Fibroblast of gingiva (primary cell): ENCODE results near the gene KPNB1.
"Not testable (repeated sequence)": the region's sequence is repeated elsewhere in the genome, so short reads cannot be mapped to it uniquely, and the experiment has no call there.

Experiments
- DNase-seq: peaks from one replicate; pipeline ENCODE4 v3.0.0-alpha.2; 2011; ENCODE audit warnings: low read depth

KPNB1 gene

DNA sequence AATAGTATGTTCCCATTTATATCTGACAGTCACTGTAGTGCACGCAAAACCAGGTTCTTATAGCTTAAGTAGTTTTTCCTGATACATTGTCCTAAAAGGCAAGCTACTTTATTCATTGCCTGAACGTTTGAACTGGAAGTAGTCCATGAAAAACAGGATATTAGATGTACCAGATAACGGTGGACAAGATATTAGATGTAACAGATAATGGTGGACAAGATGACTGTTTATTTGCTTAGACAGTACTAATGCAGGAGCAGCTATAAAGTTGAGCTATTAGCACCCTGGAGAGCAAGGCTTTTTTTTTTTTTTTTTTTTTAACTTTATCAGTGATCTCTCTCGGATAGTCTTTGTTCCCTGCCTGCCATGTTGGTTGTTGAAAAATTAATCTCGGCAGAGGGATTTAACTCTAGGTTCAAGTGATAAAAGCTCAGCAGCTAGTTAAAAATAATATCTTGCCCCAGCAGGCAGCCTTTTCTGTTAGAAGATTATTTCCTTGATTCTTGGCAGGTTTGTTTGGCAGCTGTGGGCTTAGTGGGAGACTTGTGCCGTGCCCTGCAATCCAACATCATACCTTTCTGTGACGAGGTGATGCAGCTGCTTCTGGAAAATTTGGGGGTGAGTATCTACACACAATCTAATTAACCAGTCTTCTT is 26.9 kb downstream of the KPNB1 start:
- no peak for DNase-seq

DNA sequence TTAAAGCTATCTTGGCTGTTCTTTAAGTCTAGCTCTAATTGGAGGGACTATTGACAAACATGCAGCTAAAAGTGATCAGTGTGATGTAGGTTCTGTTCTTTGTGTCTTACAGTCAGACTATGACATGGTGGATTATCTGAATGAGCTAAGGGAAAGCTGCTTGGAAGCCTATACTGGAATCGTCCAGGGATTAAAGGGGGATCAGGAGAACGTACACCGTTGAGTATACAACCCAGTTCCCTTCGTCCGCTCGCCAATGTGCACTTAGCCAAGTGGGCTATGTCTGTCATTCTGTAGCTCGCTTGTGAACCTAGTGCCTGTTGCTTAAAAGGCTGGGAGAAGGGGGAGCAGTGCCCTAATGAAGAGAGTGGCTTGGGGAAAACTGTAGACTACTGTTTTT is 28.5 kb downstream of the KPNB1 start:
- DNase-seq: no peak

DNA sequence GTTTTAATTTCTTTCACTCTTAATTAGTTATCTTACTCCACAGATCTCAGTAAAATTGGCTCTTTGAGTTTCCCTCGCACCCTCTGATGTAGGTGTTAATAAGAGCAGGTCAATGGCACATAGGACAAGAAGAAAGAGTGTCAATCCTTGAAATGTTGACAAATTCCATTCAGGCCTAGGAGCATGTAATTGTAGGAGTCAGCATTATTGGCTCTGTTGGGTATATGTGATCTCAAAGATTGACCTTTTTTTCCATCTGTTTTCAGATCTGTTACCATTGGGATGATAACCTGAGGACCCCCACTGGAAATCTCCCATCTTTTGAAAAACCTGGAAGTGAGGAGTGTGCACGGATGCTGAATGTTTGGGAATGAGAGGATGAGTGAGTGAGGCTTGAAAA is 32.4 kb downstream of the KPNB1 start:
- DNase-seq: no peak

DNA sequence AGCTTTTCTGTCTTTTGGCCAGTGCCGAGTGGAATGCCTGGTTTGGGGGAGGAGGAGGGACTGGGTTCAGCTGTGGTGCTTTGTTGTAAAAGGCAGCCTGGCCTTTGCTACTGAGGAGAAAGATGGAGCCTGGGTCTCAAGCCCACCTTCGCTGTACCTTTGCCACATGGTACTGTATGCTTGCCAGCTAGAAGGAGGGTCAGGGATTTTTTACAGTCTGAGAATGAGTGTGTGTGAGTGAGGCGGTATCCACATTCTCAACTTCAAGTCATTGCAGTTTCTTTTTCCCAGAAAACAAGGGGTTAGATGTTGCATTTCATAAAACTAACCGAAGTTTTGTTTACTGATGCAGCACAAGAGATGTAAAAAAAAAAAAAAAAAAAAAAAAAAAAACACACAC is 33.0 kb downstream of the KPNB1 start:
- DNase-seq: not testable (repeated sequence)

DNA sequence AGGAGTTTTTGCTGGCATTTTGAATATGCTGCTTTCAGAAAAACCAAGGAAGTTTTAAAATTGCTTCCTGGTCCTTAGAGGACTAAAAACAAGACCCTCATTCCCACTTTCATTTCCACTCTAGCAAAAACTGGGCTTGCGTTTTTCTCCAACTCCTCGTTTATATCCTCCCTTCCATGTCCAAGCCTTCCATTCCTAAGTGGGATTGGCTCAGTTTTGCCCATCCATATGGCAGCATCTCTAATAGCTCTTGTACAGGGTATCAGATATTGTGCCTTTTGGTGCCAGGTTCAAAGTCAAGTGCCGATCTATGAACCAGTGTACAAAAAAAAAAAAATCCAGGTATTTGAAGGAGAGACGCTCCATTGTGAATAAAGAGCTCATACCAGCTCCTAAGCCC is 34.3 kb downstream of the KPNB1 start:
- no peak for DNase-seq

DNA sequence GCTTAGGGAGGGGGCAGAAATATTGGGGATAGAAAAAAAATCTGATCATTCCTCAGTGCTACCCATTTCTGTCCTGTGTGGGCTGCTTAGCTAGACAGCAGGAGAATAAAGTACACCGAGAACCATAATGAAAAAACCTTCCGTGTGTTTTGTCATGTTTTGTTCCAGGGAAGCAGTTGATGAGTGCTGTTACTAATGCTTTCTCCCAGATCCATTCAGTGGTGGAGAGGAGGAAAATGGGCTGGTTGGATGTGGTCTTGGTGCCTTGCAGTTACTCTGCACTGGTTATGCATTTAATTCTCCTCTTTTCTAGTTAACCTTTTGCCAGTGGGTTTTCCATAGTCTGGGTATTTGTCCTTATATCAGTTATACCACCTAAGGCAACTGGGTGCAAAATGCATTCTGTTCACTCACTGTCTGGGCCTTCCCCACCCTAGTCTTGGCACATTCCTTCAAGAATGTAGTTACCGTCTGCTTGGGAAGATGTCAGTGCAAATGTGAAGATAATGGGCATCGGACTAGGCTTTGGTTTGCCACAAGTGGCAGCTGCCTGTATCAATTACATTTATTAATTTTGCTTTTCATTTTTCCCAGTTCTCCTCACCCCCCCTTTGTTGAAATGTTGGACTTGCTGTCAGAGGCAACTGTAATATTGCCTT is 34.9 kb downstream of the KPNB1 start:
- no peak for DNase-seq

DNA sequence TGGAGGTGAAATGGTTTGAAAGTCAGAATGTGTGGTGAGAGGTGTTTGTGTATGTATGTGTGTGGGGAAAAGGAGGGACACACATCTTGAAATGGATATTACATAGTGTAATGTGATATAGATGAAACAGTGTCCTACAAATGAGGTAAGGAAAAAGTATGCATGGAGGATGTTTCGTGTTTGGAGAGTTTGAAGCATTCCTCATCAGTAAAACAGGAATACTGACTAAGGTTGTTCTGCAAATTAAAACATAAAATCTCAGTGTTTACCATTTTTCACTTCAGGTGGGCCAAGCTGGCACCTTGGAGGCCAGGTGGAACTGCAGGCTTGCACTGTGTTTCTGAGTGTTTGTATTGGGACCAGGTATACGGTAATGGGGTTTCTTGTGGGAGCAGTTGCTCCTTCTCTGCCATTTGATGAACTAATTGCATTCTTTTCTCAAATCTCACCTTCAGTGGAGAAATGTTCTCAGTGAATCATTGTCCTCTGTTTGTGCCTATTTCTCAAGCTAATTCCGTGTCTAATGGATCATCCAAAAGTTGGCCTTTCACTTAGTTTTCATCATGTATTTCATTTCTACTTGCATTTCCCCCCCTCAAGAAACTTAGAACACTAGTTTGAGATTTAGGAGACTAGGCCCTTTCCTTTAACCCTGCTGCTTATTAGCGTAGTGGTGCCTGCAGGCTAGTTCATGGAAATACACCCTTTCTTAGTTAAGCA is 36.0 kb downstream of the KPNB1 start:
- DNase-seq: no peak

DNA sequence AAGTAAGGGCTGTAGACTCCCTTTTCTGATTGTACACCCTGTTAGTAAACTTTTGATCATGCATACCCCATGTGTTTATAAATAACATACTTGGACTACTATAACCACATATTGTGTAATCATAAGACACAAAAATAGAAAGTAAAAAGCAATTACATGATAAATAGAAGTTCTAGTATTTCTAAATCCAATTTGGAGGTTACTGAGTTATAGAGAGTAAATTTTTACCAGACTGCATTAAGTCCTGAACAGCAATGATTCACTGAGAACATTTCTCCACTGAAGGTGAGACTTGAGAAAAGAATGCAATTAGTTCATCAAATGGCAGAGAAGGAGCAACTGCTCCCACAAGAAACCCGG is 36.5 kb downstream of the KPNB1 start:
- peak; percentile 79 for DNase-seq

DNA sequence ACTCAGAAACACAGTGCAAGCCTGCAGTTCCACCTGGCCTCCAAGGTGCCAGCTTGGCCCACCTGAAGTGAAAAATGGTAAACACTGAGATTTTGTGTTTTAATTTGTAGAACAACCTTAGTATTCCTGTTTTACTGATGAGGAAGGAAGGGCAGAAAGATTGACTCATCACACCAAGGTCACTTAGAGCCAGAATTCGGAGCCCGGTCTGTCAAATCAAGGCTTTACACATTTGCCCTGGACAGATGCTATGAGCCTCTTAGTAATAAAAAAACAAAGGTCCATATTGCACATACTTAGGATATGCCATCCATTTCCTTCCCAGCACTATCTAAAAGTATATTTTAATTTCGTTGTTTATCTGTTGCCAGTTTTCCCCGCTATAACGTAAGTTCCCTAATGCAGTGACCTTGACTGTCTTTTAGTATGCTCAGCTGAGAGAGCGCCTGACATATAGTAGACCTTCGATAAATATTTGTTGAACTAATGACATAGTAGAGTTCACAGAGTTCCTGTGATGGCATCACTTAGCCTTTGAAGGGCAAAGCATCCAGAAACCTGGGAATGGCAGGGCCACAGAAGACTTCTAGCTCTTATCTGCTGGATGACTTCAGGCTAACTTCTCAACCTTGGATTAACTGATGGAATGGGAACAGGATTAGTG is 37.1 kb downstream of the KPNB1 start:
- DNase-seq: no peak

DNA sequence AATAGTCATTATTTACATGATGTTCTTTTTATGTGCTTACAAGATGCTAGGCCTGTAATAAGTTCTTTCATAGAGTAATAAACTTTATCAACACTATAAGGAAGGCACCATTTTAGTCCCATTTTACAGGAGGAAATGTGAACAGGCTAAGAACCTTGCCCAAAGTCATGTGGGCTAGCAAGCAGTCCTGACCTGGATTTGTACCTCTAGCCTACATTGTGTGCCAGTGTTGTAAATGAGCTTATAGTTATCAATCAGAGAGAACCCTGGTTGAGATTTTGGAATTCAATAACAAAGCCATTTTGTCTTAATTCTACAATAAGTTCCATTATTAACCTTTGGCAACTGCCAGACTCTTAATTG is 37.6 kb downstream of the KPNB1 start:
- DNase-seq: no peak

DNA sequence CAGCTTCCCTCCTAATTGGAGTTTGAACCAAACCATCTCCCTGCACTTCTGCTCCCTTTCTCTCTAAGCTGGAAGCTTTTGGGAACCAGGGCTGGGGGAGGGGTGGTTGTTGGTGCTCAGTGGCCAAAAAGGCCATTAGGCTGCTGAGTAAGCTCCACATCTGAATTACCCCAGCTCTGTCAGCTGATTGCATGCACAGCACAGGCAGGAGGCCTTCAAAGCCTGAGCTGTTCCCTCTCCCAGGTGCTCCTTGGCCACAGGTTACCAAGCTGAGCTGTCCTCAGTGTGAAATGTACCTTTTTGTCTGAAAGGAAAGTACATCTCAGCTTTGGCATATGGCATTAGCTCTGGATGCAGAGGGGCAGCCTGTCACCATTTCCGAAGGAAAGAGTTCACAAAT is 38.0 kb downstream of the KPNB1 start:
- DNase-seq: no peak

DNA sequence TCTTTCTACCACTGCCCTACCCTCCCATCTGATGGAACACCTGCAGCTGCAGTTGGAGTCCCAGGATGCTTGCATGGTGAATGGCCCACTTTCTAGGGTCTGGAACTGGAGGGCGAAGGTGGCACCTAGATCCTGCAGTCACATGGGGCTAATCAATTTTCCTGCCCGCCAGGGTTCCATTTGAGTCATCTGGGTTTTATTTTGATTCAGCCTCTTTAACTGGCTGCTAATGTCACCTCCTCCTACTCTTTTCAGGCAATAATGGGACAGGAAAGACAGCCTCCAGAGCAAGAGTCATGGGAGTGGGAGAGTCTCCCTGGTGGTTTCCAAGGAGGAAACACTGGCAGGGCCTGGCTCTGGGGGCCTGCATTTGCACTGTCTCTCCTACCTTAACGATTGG is 40.4 kb downstream of the KPNB1 start:
- DNase-seq: no peak

DNA sequence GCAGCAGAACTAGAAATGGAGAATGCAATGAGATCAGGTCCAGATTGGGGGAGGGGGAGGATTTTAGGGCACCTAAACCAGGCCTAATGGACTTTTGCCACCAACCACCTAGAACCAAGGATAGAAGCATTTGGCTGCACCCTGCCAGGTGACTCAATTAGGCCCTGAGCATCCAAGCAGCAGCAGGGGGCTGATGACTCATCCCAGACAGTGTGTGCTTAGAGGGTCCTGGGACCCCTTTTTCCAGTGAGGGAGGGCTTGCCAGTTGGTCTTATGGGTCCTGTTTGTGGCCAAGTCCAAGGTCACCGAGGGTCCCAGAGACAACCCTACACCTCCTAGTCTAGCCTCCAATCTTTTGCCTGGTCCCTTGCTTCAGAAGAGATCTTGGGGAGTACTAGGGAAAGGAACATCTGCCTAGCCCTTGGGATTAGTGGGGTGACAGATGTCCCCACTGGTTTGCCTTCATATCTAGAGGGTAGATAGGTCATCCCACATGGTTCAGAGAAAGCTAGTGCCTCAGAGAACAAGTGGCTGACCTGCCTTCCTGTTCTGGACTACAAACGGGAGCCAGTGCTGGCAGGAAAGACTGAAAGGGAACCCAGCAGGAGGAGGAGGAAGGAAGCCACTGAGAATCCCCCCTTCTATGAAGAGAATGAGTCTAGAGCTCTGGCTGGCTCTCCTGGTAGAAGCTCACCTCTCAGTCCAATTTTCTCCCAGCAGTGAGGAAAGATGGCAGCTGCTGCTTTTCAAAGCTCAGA is 42.6 kb downstream of the KPNB1 start:
- no peak for DNase-seq

DNA sequence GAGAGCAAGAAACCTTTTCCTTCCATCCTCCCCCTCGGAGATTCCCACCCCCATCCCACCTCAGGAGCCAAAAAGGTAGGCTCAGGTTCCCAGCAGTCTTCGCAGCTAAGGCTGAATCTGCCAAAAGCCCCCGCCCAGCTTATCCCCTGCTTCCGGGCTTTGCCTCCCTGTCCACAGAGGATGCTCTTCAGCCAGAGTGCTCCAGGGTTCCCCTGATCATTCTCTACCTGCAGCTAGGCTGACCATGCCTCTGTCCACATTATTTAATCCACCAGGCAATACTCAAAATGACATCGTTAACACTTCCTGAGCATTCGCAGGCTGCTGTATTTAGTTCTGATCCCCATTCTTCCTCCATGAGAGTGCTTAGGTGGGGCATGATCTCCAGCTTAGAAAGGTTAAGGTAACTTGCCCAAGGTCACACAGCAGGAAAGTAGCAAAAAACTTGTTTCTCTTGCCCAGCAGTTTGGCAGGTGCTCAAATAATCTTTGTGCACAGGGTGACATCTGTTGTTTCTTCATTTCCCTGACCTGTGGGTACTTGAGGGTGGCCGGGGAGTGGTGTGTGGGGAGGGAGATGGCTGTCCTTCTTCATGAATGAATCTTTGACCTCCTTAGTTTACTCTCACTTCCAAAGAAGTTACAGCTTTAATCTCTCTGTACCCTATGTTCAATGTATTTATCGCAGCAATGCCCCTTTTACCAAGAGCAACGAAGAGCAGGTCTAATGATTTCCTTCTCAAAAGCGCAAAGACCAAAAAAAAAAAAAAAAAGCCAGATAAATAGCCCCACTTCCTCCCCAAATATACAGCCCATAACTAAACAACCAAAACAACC is 43.4 kb downstream of the KPNB1 start:
- no peak for DNase-seq

DNA sequence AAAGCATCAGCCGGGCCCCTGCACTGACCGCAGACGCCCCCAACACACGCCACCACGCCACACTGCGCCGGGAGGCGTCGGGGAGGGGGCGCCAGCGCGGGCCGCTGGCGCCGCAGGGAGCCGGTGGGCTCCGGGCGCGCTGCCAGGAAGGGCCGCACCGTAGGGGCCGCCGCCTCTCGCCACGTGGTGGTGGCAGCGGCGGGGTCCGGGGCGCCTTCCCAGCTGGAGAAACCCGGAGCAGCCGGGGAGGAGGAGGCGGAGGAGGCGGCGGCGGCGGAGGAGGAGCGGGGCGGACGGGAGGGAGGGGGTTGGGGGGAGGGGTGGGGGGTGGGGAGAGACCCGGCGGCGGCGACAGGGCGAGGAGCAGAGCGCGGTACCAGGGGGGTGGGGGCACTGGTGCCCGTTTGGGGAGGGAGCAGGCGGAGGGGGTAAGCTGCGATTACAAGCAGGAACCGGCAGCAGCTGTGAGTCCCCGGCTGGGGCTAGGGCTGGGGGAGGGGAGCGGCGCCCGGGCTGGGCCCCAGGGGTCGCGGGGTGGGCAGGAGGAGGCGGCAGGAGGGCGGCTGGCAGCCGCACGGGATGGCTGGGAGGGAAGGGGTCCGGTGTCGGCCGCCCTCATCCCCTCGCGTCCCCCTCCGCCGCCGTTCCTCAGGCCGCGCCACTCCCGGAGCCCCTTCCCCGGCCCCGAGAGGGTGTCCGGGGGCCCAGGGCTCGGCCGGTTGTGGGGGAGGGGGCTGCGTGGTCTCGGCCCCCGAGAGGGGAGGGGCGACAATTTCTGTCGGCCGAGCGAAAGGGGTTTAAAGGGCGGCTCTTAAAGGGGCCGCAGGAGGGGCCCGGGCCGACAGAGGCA is 44.2 kb downstream of the KPNB1 start, which contains the start of gene TBKBP1:
Gene TBKBP1 (plus strand): TSS at position 431 of the 850 bp plus-strand sequence. CDS start 1,952 bp downstream, outside the sequence.
- DNase-seq: no peak

DNA sequence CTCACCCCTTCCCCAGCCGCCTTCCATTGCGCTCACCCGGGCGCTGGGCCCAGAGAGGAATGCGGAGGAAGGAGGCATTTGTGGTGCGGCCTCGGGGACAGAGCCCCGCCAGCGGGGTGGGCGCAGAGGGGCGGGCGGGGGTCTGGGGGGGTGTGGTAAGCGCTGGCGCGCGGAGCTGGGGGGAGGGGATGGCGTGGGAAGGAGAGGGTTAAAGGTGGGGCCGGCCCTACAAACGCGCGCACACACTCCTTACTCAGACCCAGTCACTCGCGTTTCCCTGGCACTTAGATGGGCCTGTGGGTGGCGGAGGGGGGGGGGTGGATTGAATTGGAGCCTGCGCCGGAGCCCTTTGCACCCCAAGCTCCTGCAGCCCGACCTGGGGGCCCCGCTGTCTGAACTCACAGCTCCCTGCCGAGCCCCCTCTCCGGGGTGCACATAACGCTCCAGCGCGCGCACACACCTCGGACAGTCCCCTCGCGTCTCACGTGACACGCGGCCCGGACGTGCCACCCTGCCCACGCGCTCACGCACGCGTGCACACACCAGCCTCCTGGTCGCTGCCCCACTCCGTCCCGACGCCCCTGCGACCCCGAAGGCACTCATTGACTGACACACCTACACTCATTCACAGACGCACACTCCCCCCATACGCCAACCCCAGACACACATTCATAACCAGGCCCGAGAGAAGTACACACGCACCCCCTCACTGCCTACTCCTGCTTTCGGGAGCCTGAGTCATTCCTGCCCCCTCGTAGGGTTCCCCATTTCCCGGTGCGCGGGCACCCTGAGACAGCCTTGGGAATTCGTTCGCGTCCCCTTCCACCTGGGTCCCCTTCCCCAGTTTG is 45.1 kb downstream of the KPNB1 start:
- peak; percentile 50 for DNase-seq

DNA sequence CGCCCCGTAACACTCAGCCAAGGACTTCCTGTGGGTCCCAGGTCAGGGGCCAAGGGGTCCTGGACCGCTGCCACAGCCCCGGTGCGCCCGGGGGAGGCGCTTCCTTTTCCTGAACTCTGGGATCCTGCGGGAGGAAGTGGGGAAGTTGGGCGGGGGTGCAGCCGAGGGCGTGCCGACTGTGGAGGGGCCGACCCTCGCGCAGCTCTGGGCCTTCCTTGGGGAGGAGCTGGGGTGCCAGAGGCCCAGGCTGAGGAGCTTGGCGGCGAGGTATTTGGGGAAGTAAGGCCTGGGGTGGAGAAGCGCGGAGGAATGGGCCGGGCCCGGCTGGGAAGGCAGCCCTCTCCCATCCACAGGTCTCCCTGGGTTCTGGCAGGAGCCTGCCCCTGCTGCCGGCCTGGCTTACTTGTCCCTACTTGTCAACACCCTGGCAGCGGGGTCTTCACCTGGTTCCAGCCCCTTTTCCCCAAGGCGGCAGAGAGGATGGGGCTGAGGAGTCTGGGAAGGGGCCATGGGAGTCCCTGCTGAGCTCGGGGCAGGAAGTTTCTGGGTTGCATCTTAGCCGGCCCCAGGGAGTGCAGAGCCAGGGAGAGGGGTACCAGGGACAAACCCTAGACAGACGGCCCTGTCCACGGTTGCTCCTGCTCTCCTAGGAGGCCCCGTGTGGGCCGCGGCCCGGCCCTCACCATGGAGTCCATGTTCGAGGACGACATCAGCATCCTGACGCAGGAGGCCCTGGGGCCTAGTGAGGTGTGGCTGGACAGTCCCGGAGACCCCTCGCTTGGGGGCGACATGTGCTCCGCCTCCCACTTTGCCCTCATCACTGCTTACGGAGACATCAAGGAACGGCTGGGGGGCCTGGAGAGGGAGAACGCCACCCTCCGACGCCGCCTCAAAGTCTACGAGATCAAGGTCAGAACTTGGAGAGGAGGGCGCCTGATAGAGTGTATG is 46.0 kb downstream of the KPNB1 start:
- no peak for DNase-seq
